NCI-H345 treated with DMSO at 0.1 percent for 48 hours (cell line): ENCODE data around the gene SLC45A3.

Experiments used
- DNase-seq: peaks from one replicate; lab custom pipeline; 2025; ENCODE audit not compliant: unreplicated experiment; lab: John Stamatoyannopoulos, UW

The SLC45A3 gene

DNA sequence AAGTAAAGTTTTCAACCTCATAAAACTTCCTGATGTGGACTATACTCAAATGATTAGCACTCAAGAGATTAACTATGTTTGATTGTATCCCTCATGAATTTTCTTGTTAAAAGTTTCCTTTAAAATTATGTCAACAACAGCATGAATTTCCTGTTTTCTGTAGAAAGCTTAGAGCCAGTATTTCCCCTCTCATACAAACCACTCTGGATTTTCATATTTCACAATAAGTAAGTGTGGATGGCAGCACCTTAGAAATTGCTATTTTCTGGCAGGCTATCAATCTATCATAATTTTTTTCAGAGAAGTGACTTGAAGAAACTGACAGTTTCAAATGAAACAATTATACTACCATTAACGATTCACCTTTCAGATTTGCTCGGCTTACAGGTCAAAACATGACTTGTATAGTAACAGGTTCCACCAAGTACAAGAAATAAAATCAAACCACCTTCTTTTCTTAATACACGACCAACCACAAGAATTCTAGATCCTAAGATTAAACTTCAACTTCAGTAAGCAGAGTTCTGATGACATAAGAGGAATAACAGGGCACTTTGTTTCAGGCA is 69.3 kb downstream of the SLC45A3 start:
- DNase-seq, result no peak

DNA sequence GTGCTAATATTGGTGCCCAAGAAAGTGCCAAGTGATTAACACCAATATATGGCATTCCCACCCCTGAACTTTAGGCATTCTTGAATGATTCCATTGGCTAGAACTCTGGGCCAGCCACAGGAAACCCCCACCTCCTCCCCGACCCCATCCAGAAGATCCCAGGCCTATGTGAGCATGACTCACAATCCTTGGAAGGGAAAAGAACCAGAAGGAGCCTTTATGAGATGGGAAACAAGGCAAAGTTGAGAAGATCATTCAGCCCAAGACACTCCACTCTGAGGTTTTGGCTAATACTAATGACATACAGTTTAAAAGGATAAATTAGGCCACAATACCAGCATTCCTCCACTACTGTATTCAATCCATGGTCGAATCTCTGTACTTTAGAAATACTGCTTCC is 70.3 kb downstream of the SLC45A3 start:
- DNase-seq, result no peak
